HG03139 (cell line): ENCODE data around the gene ZFX.
"Not testable (repeated sequence)": the region's sequence is repeated elsewhere in the genome, so short reads cannot be mapped to it uniquely, and the experiment has no call there.

Experiments
- ATAC-seq: cut with Tn5 transposase; IDR thresholded peaks from one replicate; pipeline ENCODE4 v1.9.1; 2021; ENCODE audit not compliant: unreplicated experiment

ZFX gene

DNA sequence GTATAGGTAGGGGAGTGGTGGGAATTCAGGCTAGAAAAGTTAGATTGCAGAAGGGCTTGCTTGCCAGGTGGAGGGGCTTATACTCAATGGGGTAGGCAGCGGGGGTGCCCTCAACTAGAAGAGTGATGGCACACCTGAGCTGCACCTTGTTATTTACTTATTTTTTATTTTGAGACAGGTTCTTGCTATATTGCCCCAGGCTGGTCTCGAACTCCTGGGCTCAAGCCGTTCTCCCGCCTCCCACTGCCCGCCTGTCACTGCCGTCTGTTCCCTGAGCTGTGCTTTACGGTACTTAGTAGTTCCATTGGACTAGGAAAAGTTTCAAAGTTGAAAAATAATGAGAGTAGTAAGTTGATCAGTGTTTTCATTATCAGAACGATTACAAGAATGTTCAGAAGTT, 2.0 kb downstream of the ZFX start:
- ATAC-seq = no peak

DNA sequence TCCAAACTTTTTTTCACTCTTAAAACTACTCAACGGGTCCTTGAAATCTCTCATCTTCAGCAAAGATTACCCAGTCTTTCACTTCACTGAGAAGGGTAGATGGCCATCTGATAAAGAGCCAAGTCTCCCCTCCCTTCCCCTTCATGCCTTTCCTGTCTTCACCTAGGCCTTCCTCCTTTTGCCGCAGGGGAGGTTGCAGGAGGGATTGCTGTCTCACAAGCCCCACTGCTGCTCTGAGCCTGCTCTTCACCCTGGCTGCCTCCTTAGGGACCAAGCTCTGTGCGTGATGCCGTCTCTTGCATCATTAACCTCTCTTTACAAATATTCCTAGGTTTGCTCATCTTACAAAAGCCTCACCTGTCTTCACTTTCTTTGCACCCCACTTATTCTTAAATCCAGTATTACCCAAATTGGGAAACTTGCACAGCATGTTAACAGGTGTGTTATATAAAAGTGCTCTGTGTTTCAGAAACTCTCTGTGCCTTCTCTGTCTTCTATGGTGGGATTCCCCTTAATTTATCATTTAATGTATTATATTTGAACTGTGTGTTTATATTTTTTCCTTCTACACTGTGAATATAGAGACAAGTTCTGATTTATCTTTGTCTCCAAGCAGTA, 3.8 kb downstream of the ZFX start:
- no peak for ATAC-seq

DNA sequence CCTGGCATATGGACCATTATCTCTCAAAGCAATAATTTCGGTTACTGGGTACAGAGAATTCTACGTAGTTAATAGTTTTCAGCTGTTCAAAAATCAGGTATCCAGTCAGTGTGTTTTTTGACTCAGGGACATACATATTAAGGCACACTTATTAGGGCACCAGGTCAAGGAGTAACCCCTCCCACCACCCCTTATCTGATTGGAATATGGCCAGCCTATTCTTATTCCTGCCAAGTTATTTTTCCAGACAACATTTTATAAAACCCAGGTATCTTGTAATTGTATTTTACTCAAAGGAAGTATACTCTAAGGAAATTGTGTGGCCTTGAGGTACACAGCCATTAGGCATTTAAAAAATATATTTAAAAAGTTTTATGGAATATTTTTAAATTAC, 4.3 kb downstream of the ZFX start:
- no peak for ATAC-seq

DNA sequence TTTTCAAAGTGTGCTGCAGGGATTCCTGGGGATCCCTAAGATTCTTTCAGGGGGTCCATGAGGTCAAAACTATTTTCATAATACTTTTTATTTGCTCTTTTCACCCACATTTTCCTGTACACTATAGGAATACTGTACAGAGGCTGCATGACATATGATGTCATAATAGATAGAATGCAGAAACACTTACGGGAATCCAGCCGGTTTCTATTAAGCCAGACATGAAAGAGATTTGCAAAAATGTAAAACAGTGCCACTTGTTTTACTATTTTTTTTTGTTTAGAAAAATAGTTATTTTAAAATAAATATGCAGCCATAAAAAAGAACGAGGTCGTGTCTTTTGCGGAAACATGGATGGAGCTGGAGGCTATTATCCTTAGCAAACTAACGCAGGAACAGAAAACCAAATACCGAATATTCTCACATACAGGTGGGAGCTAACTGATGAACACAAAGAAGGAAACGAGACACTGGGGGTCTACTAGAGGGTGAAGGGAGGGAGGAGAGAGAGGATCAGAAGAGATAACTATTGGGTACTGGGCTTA, 5.0 kb downstream of the ZFX start:
- no peak for ATAC-seq

- ATAC-seq = not testable (repeated sequence)
Measured at GRCh38 chrX:24155747-24156146, 6.2 kb downstream of the ZFX start.

- no peak for ATAC-seq
Measured at GRCh38 chrX:24156177-24156576, 6.6 kb downstream of the ZFX start.

DNA sequence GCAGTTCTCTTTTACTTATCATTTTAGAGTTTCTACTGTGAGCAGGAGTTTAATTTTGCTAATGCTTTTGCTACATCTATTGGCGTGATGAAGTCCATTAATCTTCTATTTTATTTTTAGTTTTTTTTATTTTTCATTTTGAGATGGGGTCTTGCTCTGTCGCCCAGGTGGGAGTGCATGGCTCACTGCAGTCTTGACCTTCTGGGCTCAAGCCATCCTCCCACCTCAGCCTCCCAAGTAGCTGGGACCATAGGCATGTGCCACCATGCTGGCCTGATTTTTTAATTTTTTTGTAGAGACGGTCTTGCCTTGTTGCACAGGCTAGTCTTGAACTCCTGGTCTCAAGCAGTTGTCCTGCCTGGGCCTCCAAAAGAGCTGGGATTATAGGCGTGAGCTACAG, 9.4 kb downstream of the ZFX start:
- ATAC-seq = no peak

DNA sequence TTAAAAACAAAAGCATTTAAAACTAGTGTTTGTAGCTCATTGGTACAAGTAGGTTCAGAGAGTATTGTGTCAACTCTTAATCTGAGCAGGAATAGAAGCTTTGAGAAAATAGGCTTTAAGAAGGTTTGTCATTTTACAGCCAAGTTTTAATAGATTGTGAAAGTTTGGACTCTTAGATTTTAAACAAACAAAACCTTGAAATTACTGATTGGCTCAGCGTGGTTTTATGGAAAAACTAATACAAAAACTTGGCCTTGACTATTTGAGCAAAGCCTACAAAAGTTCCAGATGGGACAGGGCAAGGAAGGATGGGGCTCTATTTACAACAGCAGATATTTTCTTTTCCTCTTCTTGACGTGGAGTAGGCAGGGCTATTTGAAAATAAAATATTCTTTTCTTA, 16.5 kb downstream of the ZFX start:
- no peak for ATAC-seq

- no peak for ATAC-seq
Measured at GRCh38 chrX:24167719-24168472, 18.4 kb downstream of the ZFX start.

DNA sequence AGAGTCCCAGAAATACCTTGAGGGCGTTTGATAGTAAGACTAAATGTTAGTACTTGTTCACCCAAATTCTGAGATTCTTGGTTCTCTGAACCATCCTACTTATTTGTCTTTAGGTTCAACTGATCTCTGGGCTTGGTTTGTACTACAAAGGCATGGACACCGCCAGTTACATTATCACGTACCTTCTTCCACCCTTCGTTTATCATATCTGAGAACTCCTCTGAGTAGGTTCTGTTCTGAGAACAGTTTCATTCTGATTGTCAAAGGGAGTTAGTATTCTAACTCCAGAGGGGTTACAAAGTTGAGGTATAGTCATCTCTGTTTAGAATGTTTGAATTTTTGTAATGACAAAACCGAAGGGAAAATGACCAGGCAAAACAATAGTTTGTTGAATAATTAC, 19.3 kb downstream of the ZFX start:
- ATAC-seq = peak; percentile 48

DNA sequence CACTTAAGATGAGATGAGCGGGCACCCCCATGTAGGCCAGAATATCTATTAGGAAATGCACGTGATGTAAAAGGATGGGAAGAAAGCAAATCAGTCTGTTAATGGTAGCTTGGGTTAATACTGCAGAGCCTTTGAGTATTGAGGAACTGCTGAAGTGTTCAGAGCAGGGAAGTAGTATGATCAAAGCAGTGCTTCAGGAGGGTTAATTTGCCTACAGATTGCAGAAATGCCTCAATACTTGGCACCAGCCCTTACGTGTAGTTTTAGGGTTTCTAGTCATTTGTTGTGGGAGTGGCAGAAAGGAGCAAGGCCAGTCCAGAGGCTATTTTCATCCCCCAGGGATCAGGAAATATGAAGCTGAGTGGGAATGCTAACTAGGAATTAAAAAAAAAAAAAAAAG, 19.7 kb downstream of the ZFX start:
- ATAC-seq = peak; percentile 72

- ATAC-seq = no peak
Measured at GRCh38 chrX:24173115-24173847, 23.8 kb downstream of the ZFX start.

DNA sequence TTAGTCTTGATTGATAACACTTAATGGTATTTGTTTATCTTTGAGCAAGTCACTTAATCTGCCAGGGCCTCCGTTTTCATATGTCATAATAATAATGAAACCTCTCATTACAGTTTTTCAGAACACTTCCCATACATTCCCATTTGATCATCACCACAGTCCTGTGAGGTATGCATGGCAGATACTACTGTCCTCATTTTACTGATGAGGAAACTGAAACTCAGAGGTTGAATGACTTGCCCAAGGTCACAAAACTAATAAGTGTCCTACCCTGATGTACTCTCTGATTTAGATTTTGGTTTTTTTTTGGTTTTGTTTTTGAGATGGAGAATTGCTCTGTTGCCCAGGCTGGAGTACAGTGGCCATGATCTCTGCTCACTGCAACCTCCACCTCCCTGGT, 25.7 kb downstream of the ZFX start:
- ATAC-seq = no peak

GRCh38 chrX:24178441-24178840, 28.9 kb downstream of the ZFX start:
- no peak for ATAC-seq

DNA sequence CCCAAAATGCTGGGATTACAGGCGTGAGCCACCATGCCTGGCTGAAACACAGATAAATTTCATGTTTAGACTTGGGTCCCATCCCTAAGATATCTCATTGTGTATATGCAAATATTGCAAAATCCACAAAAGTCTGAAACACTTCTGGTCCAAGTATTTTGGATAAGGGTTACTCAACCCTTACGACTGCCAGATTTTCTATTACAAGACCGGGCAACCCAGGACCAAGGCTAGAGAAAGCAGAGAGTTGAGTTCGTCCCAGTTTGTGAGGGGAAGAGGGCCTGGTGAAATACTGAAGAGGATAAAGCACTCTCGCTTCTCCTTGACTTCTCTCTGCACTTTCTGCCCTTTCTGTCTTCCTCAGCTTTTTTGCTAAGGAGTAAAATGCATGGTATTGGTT, 34.5 kb downstream of the ZFX start:
- ATAC-seq = no peak

DNA sequence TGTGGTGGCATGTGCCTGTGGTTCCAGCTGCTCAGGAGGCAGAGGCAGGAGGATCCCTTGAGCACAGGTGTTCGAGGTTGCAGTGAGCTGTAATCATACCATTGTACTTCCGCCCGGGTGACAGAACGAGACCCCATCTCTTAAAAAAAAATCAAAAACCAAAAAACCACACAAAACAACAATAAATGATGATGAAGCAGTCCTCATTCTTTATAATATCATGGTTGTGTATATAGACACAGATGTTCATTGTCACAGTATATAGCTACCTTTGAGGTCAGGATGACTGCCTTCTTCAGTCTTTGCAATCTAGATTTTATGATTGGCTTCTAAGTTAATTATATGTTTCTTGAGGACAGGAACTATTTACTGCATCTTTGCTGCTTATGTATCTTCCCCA, 37.0 kb downstream of the ZFX start:
- no peak for ATAC-seq

- ATAC-seq = no peak
Measured at GRCh38 chrX:24186986-24187385, 37.5 kb downstream of the ZFX start.

DNA sequence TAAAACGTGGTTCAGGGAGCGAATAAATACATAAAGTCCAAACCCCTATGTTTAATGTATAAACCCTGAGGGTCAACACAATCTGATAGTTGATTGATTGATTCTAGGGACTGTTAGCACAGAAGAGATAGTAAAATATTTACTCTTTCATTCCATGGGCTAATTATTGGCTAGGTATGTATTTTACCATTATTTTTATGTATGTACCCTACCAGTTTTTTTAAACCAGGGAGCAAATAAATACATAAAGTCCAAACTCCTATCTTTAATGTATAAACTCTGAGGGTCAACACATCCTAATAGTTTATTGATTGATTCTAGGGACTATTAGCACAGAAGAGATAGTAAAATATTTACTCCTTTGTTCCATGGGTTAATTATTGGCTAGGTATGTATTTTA, 40.0 kb downstream of the ZFX start:
- ATAC-seq = no peak

DNA sequence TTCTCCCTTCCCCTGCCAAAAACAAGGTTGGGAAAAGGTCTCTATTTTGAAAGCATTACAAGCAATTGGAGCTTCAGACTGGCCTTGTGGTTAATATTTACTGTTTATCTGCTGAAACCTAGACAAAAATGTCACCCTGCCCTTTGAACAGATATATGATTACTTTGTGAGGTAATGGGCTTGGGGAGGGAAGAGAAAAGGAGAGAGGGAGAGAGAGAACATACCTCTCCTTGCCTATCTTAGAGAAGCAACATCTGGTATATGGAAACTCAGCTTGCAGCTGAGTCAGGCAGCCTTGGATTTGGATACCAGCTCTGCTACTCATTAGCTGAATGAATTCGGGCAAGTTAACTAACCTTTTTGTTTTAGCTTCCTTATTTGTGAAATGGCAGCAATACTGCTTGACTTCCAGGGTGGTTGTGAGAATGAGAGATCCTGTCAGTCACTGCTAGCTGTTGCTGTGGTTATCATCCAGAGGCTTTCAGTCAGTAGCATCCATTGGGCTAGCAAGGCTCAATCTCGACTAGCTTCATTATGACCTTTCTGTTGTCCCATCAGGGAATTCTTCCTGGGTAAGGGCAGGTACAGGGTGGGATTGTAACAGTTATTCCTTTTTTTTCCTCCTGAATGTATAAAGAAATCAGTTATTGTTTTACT, 41.1 kb downstream of the ZFX start:
- no peak for ATAC-seq

GRCh38 chrX:24196509-24196908, 47.0 kb downstream of the ZFX start:
- ATAC-seq = no peak

- no peak for ATAC-seq
Measured at GRCh38 chrX:24198101-24198500, 48.6 kb downstream of the ZFX start.
